Measurements from ENCODE around the gene ARL3. TPM values are rescaled to one million over a fixed set of nuclear protein-coding genes. Genes with fewer than 3 reads are reported as not detected.
"Not testable (repeated sequence)": the region's sequence is repeated elsewhere in the genome, so short reads cannot be mapped to it uniquely, and the experiment has no call there.

The ARL3 gene, protein sequence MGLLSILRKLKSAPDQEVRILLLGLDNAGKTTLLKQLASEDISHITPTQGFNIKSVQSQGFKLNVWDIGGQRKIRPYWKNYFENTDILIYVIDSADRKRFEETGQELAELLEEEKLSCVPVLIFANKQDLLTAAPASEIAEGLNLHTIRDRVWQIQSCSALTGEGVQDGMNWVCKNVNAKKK
- 31.5 TPM for polyA plus RNA-seq (ENCODE audit: insufficient read length)
- long read RNA-seq, donor 1, transcript ARL3-201 (6 exons, 3,844 nt) = major isoform, 50 of 154 reads
- long read RNA-seq, donor 1, partial matches to known transcripts = 78 of 154 reads
- long read RNA-seq, donor 1, other reads (novel, unspliced or antisense) = 26 of 154 reads
- long read RNA-seq, donor 2, transcript ARL3-201 (6 exons, 3,844 nt) = major isoform, 53 of 127 reads
- long read RNA-seq, donor 2, partial matches to known transcripts = 52 of 127 reads
- long read RNA-seq, donor 2, other reads (novel, unspliced or antisense) = 22 of 127 reads
- long read RNA-seq, donor 3, transcript ARL3-201 (6 exons, 3,844 nt) = major isoform, 60 of 112 reads
- long read RNA-seq, donor 3, partial matches to known transcripts = 31 of 112 reads
- long read RNA-seq, donor 3, other reads (novel, unspliced or antisense) = 21 of 112 reads
- long read RNA-seq, donor 4, transcript ARL3-201 (6 exons, 3,844 nt) = major isoform, 9 of 9 reads
- long read RNA-seq, donor 4, partial matches to known transcripts = 0 of 9 reads
- long read RNA-seq, donor 4, other reads (novel, unspliced or antisense) = 0 of 9 reads
- long read RNA-seq, donor 5, transcript ARL3-201 (6 exons, 3,844 nt) = major isoform, 108 of 144 reads
- long read RNA-seq, donor 5, partial matches to known transcripts = 36 of 144 reads
- long read RNA-seq, donor 5, other reads (novel, unspliced or antisense) = 0 of 144 reads
- long read RNA-seq, donor 6, transcript ARL3-201 (6 exons, 3,844 nt) = major isoform, 73 of 112 reads
- long read RNA-seq, donor 6, partial matches to known transcripts = 39 of 112 reads
- long read RNA-seq, donor 6, other reads (novel, unspliced or antisense) = 0 of 112 reads
- long read RNA-seq, donor 7, transcript ARL3-201 (6 exons, 3,844 nt) = major isoform, 71 of 143 reads
- long read RNA-seq, donor 7, partial matches to known transcripts = 72 of 143 reads
- long read RNA-seq, donor 7, other reads (novel, unspliced or antisense) = 0 of 143 reads
- long read RNA-seq, donor 8, transcript ARL3-201 (6 exons, 3,844 nt) = major isoform, 30 of 147 reads
- long read RNA-seq, donor 8, partial matches to known transcripts = 117 of 147 reads
- long read RNA-seq, donor 8, other reads (novel, unspliced or antisense) = 0 of 147 reads

- DNase-seq = peak; percentile 99
Measured at GRCh38 chr10:102713814-102714620, at the start of gene ARL3. Gene ARL3, minus strand, starts transcription at chr10:102714397. Its CDS starts 122 bp downstream, at chr10:102714275.

DNA sequence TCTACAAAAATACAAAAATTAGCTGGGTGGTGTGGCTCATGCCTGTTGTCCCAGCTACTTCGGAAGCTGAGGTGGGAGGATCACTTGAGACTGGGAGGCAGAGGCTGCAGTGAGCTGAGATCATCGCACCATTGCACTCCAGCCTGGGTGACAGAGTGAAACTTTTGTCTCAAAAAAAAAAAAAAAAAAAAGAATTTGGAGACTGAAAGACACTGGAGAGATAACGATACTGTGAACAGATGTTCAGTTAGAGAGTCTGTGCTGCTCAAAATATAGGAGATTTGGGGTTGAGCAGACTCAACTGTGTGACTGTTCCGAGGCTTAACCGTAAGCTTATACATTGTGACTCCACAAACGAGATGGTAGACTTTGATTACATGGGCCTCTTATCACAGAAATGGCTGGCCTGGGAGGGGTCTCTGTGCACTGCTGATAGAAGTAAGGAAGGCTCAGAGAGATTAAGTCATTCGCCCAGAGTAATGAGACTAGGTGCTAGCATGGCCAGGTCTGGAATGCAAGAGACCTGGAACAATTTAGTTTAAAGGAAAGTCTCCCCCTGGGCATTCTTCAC lies 48.9 kb upstream of the ARL3 start:
- DNase-seq = no peak

DNA sequence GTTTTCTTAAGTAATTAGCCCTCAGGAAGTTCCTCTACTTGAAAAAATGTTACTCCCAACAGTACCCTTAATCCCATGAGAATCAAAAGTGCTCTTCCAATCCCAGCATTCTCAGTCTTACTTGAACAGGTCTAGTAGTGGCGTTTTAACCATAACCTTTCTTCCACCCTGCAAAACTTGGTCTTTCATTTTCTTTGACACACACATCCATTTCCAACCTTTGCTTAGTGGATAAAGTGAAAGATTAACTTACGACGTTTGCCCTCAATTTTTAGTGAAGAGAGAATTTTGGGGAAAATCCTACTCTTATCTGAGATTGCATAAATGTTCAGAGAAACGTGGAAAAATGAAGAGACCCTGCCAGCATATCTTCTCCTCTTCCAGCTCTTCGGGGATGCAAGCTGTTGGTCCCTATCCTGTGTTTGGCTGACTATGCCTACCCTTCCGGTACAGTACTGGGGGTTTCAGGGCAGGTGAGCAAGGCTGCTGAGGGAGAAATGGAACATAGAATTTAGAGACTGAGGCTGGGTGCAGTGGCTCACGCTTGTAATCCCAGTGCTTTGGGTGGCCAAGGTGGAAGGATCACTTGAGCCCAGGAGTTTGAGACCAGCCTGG lies 48.3 kb upstream of the ARL3 start:
- no peak for DNase-seq

GRCh38 chr10:102761981-102762380 lies 47.8 kb upstream of the ARL3 start:
- DNase-seq = no peak

GRCh38 chr10:102759497-102760210 lies 45.5 kb upstream of the ARL3 start:
- no peak for DNase-seq

GRCh38 chr10:102758933-102759262 lies 44.7 kb upstream of the ARL3 start:
- not testable (repeated sequence) for DNase-seq

- DNase-seq = no peak
Measured at GRCh38 chr10:102758240-102758932, 44.2 kb upstream of the ARL3 start.

GRCh38 chr10:102757323-102757722 lies 43.1 kb upstream of the ARL3 start:
- no peak for DNase-seq

GRCh38 chr10:102753718-102754117 lies 39.5 kb upstream of the ARL3 start:
- no peak for DNase-seq

DNA sequence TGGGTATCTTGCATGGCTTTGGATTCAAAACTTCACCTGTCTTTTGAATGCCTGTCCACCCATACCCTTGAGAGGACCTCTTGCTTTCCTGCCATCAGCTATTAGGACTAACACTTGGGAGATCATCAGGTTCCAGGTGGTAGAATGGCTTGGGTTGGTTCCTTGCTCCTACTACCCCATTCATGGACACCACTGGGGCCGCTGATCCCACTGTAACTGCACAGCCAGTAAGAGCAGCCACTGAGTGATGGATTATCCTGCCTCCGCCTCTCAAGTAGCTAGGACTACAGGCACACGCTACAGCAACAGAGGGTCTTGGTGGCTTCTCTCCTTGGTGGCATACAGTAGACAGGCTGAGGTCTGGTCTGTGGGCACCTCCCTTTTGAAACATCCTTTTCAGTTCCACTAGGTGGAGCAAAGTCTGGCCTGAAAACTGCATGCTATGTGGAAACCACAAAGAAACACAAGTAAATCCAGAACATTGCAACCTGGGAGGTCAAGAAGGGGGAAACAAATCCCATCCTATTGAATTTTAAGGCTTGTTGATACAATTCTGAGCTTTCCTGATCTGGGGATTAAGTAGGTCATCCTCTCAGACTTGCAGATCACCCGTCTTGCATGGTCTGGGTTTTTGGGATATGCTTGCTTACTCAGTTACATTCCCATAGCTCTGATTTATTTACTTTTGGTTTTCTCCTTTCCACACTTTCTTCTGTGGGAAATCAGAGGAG lies 38.9 kb upstream of the ARL3 start:
- no peak for DNase-seq

GRCh38 chr10:102752266-102752930 lies 38.2 kb upstream of the ARL3 start:
- DNase-seq = no peak

GRCh38 chr10:102745157-102745556 lies 31.0 kb upstream of the ARL3 start:
- no peak for DNase-seq

- DNase-seq = no peak
Measured at GRCh38 chr10:102744374-102745051, 30.3 kb upstream of the ARL3 start.

- DNase-seq = peak; percentile 100
Measured at GRCh38 chr10:102743588-102744373, 29.6 kb upstream of the ARL3 start, which contains the start of gene WBP1L. Gene WBP1L, plus strand, starts transcription at chr10:102743948. Its CDS starts 106 bp downstream, at chr10:102744054.

- no peak for DNase-seq
Measured at GRCh38 chr10:102743078-102743587, 28.9 kb upstream of the ARL3 start.

DNA sequence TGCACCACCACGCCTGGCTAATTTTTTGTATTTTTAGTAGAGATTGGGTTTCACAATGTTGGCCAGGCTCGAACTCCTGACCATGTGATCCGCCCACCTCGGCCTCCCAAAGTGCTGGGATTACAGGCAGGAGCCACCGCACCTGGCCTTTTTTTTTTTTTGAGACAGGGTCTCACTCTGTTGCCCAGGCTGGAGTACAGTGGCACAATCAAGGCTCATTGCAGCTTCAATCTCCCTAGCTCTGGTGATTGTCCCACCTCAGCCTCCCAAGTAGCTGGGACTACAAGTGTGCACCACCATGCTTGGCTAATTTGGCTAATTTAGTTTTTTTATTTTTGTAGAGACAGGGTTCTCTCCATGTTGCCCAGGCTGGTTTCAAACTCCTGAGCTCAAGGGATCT lies 28.1 kb upstream of the ARL3 start:
- not testable (repeated sequence) for DNase-seq

Measured in left kidney (tissue), 8 donors.